ENCODE data around the gene ACVR2A. TPM values are rescaled to one million over a fixed set of nuclear protein-coding genes. Genes with fewer than 3 reads are reported as not detected.

ACVR2A gene
- 13.3 and 22.7 TPM in 2 replicates for total RNA-seq (ENCODE audit: low replicate concordance)

GRCh38 chr2:147844697-147845410 is at the start of gene ACVR2A:
TSS of gene ACVR2A (plus strand) at chr2:147845029. CDS start at chr2:147845153, 124 bp downstream.
- peaks cover 21% of the 10 kb centered on the region for H3F3A ChIP-seq (ENCODE audit: low read depth)
- Mint-ChIP-seq H3K27me3 (ENCODE audit: insufficient read depth, low read depth) (no peaks in the 10 kb centered on the region), H3K36me3 (peaks cover 3% of the 10 kb centered on the region), H3K9me3 (peaks cover under 1% of the 10 kb centered on the region), H3K27ac (peak within 1 kb of the TSS; percentile 97), H3K4me3 (peak within 1 kb of the TSS; percentile 96), H3K4me1 (peaks cover 19% of the 10 kb centered on the region)
- no peaks in the 10 kb centered on the region for H3K9me3 ChIP-seq (ENCODE audit: low read depth)
- peak; percentile 83 for DNase-seq (ENCODE audit: low spot score)
- peaks cover 62% of the 10 kb centered on the region for H3K79me2 ChIP-seq (ENCODE audit: low read depth)
- H3K9ac ChIP-seq: peak within 1 kb of the TSS; percentile 79
- no peaks in the 10 kb centered on the region for H3K27me3 ChIP-seq
- H3K4me2 ChIP-seq: peak within 1 kb of the TSS; percentile 95
- peaks cover 26% of the 10 kb centered on the region for H3K4me1 ChIP-seq
- peak within 1 kb of the TSS; percentile 71 for H2AFZ ChIP-seq (replicated peaks)
- H3K4me3 ChIP-seq: peak within 1 kb of the TSS; percentile 93
- TF ChIP-seq CTCF (IDR thresholded peaks at IDR 0.05) (no peak), EZH2phosphoT487 (IDR thresholded peaks at IDR 0.05) (no peak), EZH2 (IDR thresholded peaks at IDR 0.05) (no peak)
- H4K20me1 ChIP-seq (ENCODE audit: low read depth): peaks cover 16% of the 10 kb centered on the region
- no peaks in the 10 kb centered on the region for H3K36me3 ChIP-seq
- peak within 1 kb of the TSS; percentile 96 for H3K27ac ChIP-seq

- no peak overlapping the region for H3K27ac Mint-ChIP-seq
- no peaks in the 10 kb centered on the region for H3K9me3 Mint-ChIP-seq
- Histone ChIP-seq H3K27me3 (no peaks in the 10 kb centered on the region), H3K79me2 (ENCODE audit: low read depth) (no peaks in the 10 kb centered on the region), H2AFZ (replicated peaks) (peak overlapping the region; percentile 11), H3K4me3 (no peak overlapping the region), H3K36me3 (no peaks in the 10 kb centered on the region), H3F3A (ENCODE audit: low read depth) (no peaks in the 10 kb centered on the region), H3K4me1 (peaks cover 6% of the 10 kb centered on the region), H3K4me2 (no peak overlapping the region), H3K27ac (no peak overlapping the region), H3K9ac (no peak overlapping the region), H4K20me1 (ENCODE audit: low read depth) (no peaks in the 10 kb centered on the region), H3K9me3 (ENCODE audit: low read depth) (no peaks in the 10 kb centered on the region)
- H3K4me1 Mint-ChIP-seq: no peaks in the 10 kb centered on the region
- H3K27me3 Mint-ChIP-seq (ENCODE audit: insufficient read depth, low read depth): no peaks in the 10 kb centered on the region
- DNase-seq (ENCODE audit: low spot score): no peak
- no peaks in the 10 kb centered on the region for H3K36me3 Mint-ChIP-seq
- H3K4me3 Mint-ChIP-seq: no peak overlapping the region
- no peak for TF ChIP-seq EZH2phosphoT487 (IDR thresholded peaks at IDR 0.05)
- TF ChIP-seq EZH2 (IDR thresholded peaks at IDR 0.05): no peak
- no peak for TF ChIP-seq CTCF (IDR thresholded peaks at IDR 0.05)
Observed at GRCh38 chr2:147800316-147800715, 44.5 kb upstream of the ACVR2A start.

- H3K79me2 ChIP-seq (ENCODE audit: low read depth): no peaks in the 10 kb centered on the region
- no peak for DNase-seq (ENCODE audit: low spot score)
- Mint-ChIP-seq H3K4me3 (no peak overlapping the region), H3K27me3 (ENCODE audit: insufficient read depth, low read depth) (no peaks in the 10 kb centered on the region), H3K4me1 (peaks cover 3% of the 10 kb centered on the region), H3K9me3 (no peaks in the 10 kb centered on the region), H3K27ac (no peak overlapping the region), H3K36me3 (no peaks in the 10 kb centered on the region)
- H3K9me3 ChIP-seq (ENCODE audit: low read depth): no peaks in the 10 kb centered on the region
- no peak overlapping the region for H3K27ac ChIP-seq
- TF ChIP-seq EZH2phosphoT487 (IDR thresholded peaks at IDR 0.05) (no peak), EZH2 (IDR thresholded peaks at IDR 0.05) (no peak), CTCF (IDR thresholded peaks at IDR 0.05) (no peak)
- no peak overlapping the region for H3K4me2 ChIP-seq
- no peaks in the 10 kb centered on the region for H3K27me3 ChIP-seq
- H3K36me3 ChIP-seq: no peaks in the 10 kb centered on the region
- H4K20me1 ChIP-seq (ENCODE audit: low read depth): no peaks in the 10 kb centered on the region
- no peak overlapping the region for H3K9ac ChIP-seq
- peaks cover 8% of the 10 kb centered on the region for H3K4me1 ChIP-seq
- H3F3A ChIP-seq (ENCODE audit: low read depth): peaks cover 3% of the 10 kb centered on the region
- H2AFZ ChIP-seq (replicated peaks): peak overlapping the region; percentile 6
- H3K4me3 ChIP-seq: no peak overlapping the region
Observed at GRCh38 chr2:147806846-147807245, 38.0 kb upstream of the ACVR2A start.

Measured in neural progenitor cell (in vitro differentiated cells).